GM18505 (cell line): ENCODE measurements around the gene KIF22.
"Not testable (repeated sequence)": the region's sequence is repeated elsewhere in the genome, so short reads cannot be mapped to it uniquely, and the experiment has no call there.

Experiments used
- ATAC-seq: cut with Tn5 transposase; IDR thresholded peaks from one replicate; pipeline ENCODE4 v1.9.1; 2021; ENCODE audit not compliant: unreplicated experiment
- POLR2A ChIP-seq: IDR thresholded peaks from 4 replicates; pipeline ENCODE4 v1.6.1; 2011; ENCODE audit warnings: borderline replicate concordance; ENCODE audit not compliant: insufficient read depth, insufficient read length; ENCODE audit errors: extremely low read depth

Gene KIF22

DNA sequence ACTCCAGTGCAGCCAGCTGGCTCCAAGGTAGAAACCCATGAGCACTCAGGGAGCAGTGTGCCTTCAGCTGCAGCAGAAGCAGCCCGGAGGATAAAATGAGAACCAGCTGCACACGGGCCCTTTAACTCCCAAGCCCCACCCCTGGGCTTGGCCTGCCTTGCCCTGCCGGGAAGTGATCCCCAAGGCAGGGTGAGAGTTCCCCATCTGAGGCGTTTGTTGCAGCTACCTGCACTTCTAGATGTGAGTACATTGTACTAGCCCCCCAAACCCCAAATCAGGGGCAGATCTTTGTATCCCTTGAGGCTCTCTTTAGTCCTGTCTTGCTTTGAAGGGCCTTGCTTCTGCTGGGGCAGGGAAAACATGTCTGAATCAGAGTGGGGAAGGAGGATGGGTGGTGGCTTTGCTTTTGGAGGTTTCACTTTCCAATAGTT, 29.7 kb downstream of the KIF22 start, which contains the start of gene MVP:
Gene MVP (plus strand): TSS at position 192 of the 431 bp plus-strand sequence. CDS start 10,088 bp downstream, outside the sequence.
- ATAC-seq: no peak
- TF ChIP-seq POLR2A: peak; percentile 79

GRCh38 chr16:29820730-29821642, 30.4 kb downstream of the KIF22 start:
- ATAC-seq: peak; percentile 32
- TF ChIP-seq POLR2A: peak; percentile 84

GRCh38 chr16:29821643-29822115, 31.1 kb downstream of the KIF22 start:
- ATAC-seq: no peak
- no peak for TF ChIP-seq POLR2A

GRCh38 chr16:29824589-29825144, 34.1 kb downstream of the KIF22 start:
- no peak for TF ChIP-seq POLR2A
- ATAC-seq: no peak

GRCh38 chr16:29825145-29826044, 34.8 kb downstream of the KIF22 start:
- ATAC-seq: no peak
- TF ChIP-seq POLR2A: no peak

- no peak for TF ChIP-seq POLR2A
- no peak for ATAC-seq
Observed at GRCh38 chr16:29826342-29826695, 35.8 kb downstream of the KIF22 start.

GRCh38 chr16:29830774-29831173, 40.2 kb downstream of the KIF22 start:
- ATAC-seq: no peak
- TF ChIP-seq POLR2A: no peak

- TF ChIP-seq POLR2A: no peak
- no peak for ATAC-seq
Observed at GRCh38 chr16:29831490-29831889, 40.9 kb downstream of the KIF22 start.

GRCh38 chr16:29833219-29833618, 42.7 kb downstream of the KIF22 start:
- not testable (repeated sequence) for ATAC-seq

DNA sequence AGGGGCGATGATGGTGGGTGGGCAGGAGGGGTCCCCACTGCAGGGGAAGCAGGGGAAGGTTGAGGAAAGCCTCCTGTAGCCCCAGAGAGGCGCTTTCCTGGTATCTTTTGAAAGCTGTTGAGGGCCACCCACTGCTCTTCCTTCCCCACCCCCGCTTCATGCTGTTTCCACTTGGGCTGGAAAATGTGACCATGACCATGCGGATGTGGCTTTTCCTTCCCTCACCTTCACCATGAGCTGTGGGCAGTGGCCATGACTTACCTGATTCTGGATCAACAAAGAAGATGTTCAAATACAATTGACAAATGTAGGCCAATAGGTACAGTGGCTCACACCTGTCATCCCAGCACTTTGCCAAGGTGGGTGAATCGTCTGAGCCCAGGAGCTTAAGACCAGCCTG, 43.5 kb downstream of the KIF22 start:
- TF ChIP-seq POLR2A: no peak
- ATAC-seq: no peak

- ATAC-seq: no peak
- TF ChIP-seq POLR2A: no peak
Observed at GRCh38 chr16:29835926-29836325, 45.4 kb downstream of the KIF22 start.

- no peak for ATAC-seq
Observed at GRCh38 chr16:29836623-29837022, 46.1 kb downstream of the KIF22 start.

DNA sequence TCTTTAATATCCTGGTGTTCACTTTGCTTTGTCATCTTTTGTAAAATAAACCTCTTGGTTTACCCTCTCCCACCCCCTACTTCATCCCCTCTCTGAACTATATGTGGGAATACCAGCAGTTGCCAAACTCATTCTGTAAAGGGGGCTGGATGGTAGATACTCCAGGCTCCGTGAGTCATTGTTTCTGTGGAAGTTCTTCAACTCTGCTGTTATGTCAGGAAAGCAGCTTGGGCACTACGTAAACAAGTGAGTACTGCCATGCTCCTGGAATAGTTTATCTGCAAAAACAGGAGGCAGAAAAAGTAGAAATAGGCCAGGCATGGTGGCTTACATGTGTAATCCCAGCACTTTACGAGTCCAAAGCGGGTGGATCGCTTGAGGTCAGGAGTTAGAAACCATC, 47.3 kb downstream of the KIF22 start:
- ATAC-seq: no peak
- TF ChIP-seq POLR2A: no peak

More at GRCh38 chr16:29836623-29837022, 46.1 kb downstream of the KIF22 start:
- TF ChIP-seq POLR2A: no peak
